Activated CD4-positive, alpha-beta T cell treated with anti-CD3 and anti-CD28 coated beads for 36 hours (primary cell): ENCODE results near the gene TGFA. TPM values are rescaled to one million over a fixed set of nuclear protein-coding genes. Genes with fewer than 3 reads are reported as not detected.
A peak's percentile ranks its signal among the peaks of the same experiment; 100 is the strongest.

Source experiments
- ATAC-seq: fragments of 200-7000 bp; cut with Tn5 transposase; one replicate; pipeline ENCODE4 v1.10.0; 2021; ENCODE audit warnings: mild to moderate bottlenecking, moderate library complexity
- CTCF ChIA-PET: fragments of 350-600 bp; sonication (Branson Sonifier 250); formaldehyde crosslinking; loops from one replicate; lab custom pipeline; 2021; ENCODE audit warnings: antibody characterized with exemption; lab: Charles Lee
- POLR2A ChIA-PET: fragments of 350-600 bp; sonication (Branson Sonifier 250); formaldehyde crosslinking; loops from one replicate; lab custom pipeline; 2021; ENCODE audit warnings: antibody characterized with exemption, inconsistent platforms; lab: Charles Lee
- DNase-seq: peaks from one replicate; pipeline ENCODE4 v3.0.0-alpha.2; 2020
- H3K27ac Mint-ChIP-seq: one replicate; pipeline ENCODE4 v1.8.0; 2021; ENCODE audit warnings: mixed read lengths
- H3K27me3 Mint-ChIP-seq: one replicate; pipeline ENCODE4 v1.8.0; 2021; ENCODE audit warnings: mixed read lengths
- H3K36me3 Mint-ChIP-seq: one replicate; pipeline ENCODE4 v1.8.0; 2021; ENCODE audit warnings: low read depth, mixed read lengths
- H3K4me1 Mint-ChIP-seq: one replicate; pipeline ENCODE4 v1.8.0; 2021; ENCODE audit warnings: mixed read lengths
- H3K4me3 Mint-ChIP-seq: one replicate; pipeline ENCODE4 v1.8.0; 2021; ENCODE audit warnings: mild to moderate bottlenecking, moderate library complexity, mixed read lengths
- H3K9me3 Mint-ChIP-seq: one replicate; pipeline ENCODE4 v1.8.0; 2021; ENCODE audit warnings: low read depth, mixed read lengths
- intact Hi-C, 2 experiments: fragments of 100-400 bp; cut with DNase I in 1 of 2; cut with micrococcal nuclease in 1 of 2; formaldehyde crosslinking; loops; one replicate each; pipeline versions ENCODE4 v1.14.2 to v1.15.1; 2022 to 2024; cut with DNase I, micrococcal nuclease
- total RNA-seq, 2 experiments: library from RNA; stranded (reverse); gene quantifications; one replicate each; pipeline ENCODE4 v1.2.3, GENCODE V29; 2021

TGFA gene
- total RNA-seq, 2 experiments from 2014 or later = 0.07 to 0.18 TPM

DNA sequence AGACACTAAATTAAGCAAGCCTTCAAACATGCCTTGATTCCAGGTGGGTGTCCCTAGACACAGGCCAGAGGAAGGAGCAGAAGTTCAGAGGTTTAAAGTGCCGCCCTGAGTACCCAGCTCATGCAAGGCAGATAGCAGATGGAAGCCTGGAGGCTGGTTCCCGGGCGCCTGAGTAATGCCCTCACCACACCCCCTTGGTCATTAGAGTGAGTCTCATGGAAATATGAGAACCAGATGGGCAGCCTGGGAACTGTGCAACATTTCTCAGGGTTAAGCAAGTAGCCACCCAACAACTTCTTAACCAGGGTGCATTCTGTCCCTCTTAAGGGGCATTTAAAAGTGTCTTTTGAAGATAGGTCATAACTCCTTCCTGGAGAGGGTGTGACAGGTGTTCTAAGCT, 44.1 kb downstream of the TGFA start:
- Mint-ChIP-seq H3K27ac (no peak overlapping the region), H3K27me3 (no peaks in the 10 kb centered on the region), H3K4me3 (no peak overlapping the region), H3K36me3 (no peaks in the 10 kb centered on the region), H3K9me3 (no peaks in the 10 kb centered on the region), H3K4me1 (no peaks in the 10 kb centered on the region)
- DNase-seq (no peak), ATAC-seq (no peak)
- intact Hi-C loops = no loop called here
- CTCF ChIA-PET = no interaction called here
- POLR2A ChIA-PET = no interaction called here

DNA sequence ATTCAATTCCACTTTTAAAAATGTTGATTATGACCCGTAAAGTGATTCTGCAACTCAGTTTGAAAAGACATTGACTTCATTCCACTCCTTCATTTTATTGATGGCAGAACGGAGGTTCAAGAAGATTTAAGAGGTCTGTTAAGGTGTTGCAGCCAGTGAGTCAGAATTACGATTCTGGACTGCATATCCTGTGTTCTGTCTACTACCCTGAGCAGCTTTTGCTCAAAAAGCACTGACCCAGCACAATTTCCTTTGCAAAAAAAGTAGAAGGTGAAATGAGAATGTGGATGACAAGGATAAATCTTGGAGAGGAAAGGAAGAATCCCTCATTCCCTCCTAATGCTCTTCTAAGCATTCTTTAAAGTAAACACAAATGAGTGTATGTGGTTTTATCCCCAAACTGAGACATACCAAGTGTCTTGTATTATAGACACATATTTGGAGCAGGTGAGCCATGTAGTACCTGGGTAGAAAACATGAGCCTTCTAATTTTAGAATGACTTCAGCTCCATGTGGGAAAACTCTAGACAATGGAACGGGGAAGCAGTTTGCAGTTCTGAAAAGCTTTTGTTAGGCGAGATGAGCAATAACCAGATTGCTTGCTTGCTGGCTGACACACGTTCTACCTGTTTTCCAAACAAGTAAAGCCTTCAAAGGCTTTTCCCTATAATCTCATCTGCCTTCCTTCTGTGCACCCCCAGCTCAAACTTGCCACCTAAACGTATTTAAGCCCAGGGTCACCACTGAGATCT, 44.7 kb downstream of the TGFA start:
- Mint-ChIP-seq H3K36me3 (no peaks in the 10 kb centered on the region), H3K9me3 (no peaks in the 10 kb centered on the region), H3K27ac (no peak overlapping the region), H3K27me3 (no peaks in the 10 kb centered on the region), H3K4me3 (no peak overlapping the region), H3K4me1 (no peaks in the 10 kb centered on the region)
- ChIA-PET POLR2A (interaction anchor here (0.6 kb wide), 1 partner anchor 217 kb away, joined by 5 read pairs; no protein-coding TSS in a partner anchor), CTCF (interaction anchor here (1.2 kb wide), 1 partner anchor 11 kb away, joined by 3 read pairs; no protein-coding TSS in a partner anchor)
- no peak for DNase-seq
- intact Hi-C loops = no loop called here
- ATAC-seq = no peak

DNA sequence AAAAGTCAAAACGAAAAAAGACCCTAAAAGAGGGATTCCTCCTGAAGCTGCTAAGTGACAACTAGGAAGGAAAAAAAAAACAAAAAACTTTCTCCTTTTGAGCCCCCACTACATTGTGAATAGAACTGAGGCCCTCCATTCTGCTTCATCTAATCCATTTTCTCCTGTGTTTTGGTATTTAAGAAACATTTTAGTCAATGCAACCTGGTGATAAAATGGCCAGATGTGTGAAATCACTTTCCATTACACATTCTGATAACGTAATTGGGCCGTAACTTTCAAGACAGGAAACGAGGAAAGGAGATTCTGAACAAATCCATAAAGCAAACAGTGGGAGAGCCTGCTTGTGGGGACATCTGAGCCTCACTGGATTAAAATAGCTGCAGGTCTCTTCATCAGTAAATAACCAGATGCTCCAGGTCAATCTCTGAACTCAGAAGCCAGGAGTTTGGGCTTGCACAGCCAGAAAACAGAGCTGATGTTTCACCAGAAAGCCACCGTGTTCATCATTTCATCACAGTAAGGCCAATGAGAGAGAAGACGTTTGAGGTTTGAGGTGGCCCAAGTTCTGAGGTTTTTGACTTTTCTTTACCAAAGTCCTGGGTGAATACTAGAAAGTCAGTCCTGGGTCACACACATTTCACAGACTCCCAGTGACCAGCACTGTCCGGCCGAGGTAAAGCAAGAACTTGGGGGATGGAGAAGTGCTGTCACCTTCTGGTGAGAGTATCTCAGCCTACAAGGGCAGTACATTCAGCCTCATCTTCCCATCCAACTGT, 47.8 kb downstream of the TGFA start:
- Mint-ChIP-seq H3K4me1 (no peaks in the 10 kb centered on the region), H3K27ac (no peak overlapping the region), H3K36me3 (no peaks in the 10 kb centered on the region), H3K27me3 (no peaks in the 10 kb centered on the region), H3K4me3 (no peak overlapping the region), H3K9me3 (no peaks in the 10 kb centered on the region)
- ChIA-PET POLR2A (no interaction called here), CTCF (no interaction called here)
- ATAC-seq (no peak), DNase-seq (no peak)
- intact Hi-C loops = no loop called here

DNA sequence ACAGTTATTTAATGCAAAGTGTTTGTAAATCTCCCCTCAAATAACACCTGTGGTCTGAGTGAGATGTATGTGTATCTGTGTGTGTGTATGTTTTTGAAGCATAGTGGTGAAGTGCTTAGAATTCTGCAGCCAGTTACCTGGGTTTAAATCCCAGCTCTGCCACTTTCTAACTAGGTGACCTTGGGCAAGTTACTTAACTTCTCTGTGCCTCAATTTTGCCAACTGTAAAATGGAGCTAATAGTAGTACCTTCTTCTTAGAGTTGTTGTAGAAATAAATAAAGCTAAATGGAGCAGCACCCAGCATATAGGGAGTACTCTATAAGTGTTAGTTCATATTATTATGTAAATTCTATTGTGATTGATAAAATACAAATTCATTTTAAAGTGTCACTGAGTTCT, 48.9 kb downstream of the TGFA start:
- Mint-ChIP-seq H3K4me1 (no peaks in the 10 kb centered on the region), H3K9me3 (no peaks in the 10 kb centered on the region), H3K36me3 (no peaks in the 10 kb centered on the region), H3K27me3 (no peaks in the 10 kb centered on the region), H3K4me3 (no peak overlapping the region), H3K27ac (no peak overlapping the region)
- ChIA-PET CTCF (interaction anchor here (1.0 kb wide), 1 partner anchor 27 kb away, joined by 3 read pairs; no protein-coding TSS in a partner anchor), POLR2A (no interaction called here)
- intact Hi-C loops = no loop called here
- ATAC-seq (no peak), DNase-seq (no peak)

DNA sequence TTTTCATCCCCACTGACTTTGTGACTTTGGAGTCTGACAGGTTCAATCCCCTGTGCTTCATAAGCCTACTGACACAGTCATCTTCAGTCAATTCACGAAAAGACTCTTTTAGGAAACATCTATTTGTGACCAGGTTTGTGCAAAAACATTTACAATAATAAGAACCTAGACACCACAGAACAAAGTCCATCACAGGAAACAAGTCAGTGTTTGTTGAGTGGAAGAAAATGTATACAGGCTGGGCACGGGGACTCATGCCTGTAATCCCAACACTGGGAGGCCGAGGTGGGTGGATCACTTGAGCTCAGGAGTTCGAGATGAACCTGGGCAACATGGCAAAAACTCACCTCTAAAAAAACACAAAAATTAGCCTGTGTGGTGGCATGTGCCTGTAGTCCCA, 49.7 kb downstream of the TGFA start:
- no peaks in the 10 kb centered on the region for H3K9me3 Mint-ChIP-seq
- POLR2A ChIA-PET = no interaction called here
- H3K4me1 Mint-ChIP-seq = no peaks in the 10 kb centered on the region
- no peak for ATAC-seq
- CTCF ChIA-PET = interaction anchor here (1.0 kb wide), 1 partner anchor 26 kb away, joined by 3 read pairs; no protein-coding TSS in a partner anchor
- no peaks in the 10 kb centered on the region for H3K36me3 Mint-ChIP-seq
- no peaks in the 10 kb centered on the region for H3K27me3 Mint-ChIP-seq
- H3K27ac Mint-ChIP-seq = no peak overlapping the region
- intact Hi-C loops = no loop called here
- no peak for DNase-seq
- no peak overlapping the region for H3K4me3 Mint-ChIP-seq

DNA sequence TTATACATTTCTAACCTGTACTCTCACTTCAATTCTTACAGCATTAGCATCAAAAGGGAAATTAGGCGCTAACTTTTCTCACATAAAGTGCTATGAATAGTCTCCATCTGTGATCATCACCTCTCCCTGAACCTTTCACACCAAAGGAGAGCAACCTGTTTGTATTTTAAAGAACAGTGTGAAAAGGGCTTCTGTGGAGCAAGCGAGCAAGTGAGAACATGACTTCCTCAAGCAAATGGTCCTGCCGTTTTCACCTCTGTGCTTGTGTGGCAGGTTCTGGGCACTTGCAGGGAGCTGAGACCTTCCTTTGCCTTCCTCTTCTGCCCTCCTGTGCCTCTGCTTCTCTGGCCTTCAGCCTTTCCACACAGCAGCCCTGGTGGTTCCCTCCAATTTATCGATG, 51.9 kb downstream of the TGFA start:
- Mint-ChIP-seq H3K9me3 (no peaks in the 10 kb centered on the region), H3K4me3 (no peak overlapping the region), H3K27ac (no peak overlapping the region), H3K27me3 (peaks cover 1% of the 10 kb centered on the region), H3K4me1 (no peaks in the 10 kb centered on the region), H3K36me3 (no peaks in the 10 kb centered on the region)
- intact Hi-C loops = no loop called here
- ATAC-seq = no peak
- no peak for DNase-seq
- ChIA-PET CTCF (interaction anchor here (1.3 kb wide), 1 partner anchor 41 kb away, joined by 3 read pairs; no protein-coding TSS in a partner anchor), POLR2A (no interaction called here)

DNA sequence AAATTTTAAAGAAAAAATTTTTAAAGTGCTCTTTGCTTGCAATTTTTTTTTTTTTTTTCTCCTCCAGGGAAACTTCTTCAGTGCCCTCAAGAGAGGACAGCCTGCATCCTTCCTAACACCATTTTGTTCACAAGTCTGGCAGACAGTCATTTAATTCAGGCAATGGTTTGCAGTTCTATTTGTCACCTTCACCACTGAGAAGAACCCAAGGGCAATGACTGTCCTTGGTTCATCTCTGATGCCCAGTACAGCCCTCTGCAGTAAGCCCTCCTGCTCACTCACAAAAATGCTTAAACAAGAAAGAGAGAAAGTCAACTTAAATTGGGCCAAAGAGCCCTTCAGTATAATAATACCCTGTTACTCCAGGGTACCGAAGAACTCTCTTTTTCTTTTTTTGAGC, 52.4 kb downstream of the TGFA start:
- no peak for DNase-seq
- H3K4me1 Mint-ChIP-seq = no peaks in the 10 kb centered on the region
- H3K27me3 Mint-ChIP-seq = peaks cover 4% of the 10 kb centered on the region
- no peak overlapping the region for H3K4me3 Mint-ChIP-seq
- ChIA-PET CTCF (interaction anchor here (1.3 kb wide), 1 partner anchor 41 kb away, joined by 3 read pairs; no protein-coding TSS in a partner anchor), POLR2A (no interaction called here)
- intact Hi-C loops = no loop called here
- no peaks in the 10 kb centered on the region for H3K9me3 Mint-ChIP-seq
- no peak for ATAC-seq
- no peaks in the 10 kb centered on the region for H3K36me3 Mint-ChIP-seq
- H3K27ac Mint-ChIP-seq = no peak overlapping the region

DNA sequence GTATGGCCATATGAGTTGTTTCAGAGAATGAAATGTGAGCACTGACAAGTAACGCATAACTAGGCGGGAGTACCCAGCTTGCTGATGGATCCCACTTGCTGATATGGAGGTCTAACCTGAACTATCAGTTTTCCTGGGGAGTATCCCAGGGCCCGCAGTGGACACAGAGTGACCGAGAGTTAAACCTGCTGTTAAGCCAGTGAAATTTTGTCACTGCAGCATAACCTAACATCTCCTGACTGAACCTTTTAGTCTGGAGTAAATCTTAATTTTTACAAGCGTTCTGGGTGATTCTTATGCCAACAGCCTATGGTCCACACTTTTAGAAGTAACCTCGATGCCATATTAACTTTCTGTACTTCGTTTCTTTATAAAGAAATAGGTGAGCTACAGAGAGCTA, 54.4 kb downstream of the TGFA start:
- POLR2A ChIA-PET = no interaction called here
- no peak for DNase-seq
- H3K27ac Mint-ChIP-seq = no peak overlapping the region
- no peaks in the 10 kb centered on the region for H3K36me3 Mint-ChIP-seq
- intact Hi-C loops = no loop called here
- no peak for ATAC-seq
- peaks cover 4% of the 10 kb centered on the region for H3K27me3 Mint-ChIP-seq
- H3K4me1 Mint-ChIP-seq = no peaks in the 10 kb centered on the region
- H3K9me3 Mint-ChIP-seq = no peaks in the 10 kb centered on the region
- no peak overlapping the region for H3K4me3 Mint-ChIP-seq
- CTCF ChIA-PET = no interaction called here

DNA sequence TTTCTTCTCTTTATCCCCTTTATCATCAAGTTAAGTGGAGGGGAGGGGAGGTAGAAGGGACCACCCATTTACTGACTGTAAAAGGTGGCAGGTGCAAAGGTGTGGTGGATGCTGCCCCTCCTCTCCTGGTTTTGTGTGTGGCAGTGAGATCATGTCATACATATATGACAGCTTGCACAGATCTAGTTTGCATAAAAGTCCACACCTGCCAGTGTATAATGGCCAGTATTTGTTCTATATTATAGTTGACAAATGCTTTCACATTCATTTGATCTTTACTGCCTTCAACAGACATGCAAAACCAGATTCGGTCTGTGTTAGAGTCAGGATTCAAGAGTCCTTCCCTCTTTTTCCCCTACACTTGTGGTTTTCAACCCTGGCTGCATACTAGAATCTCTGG, 55.1 kb downstream of the TGFA start:
- peaks cover 4% of the 10 kb centered on the region for H3K27me3 Mint-ChIP-seq
- no peak overlapping the region for H3K4me3 Mint-ChIP-seq
- no peak for ATAC-seq
- H3K36me3 Mint-ChIP-seq = no peaks in the 10 kb centered on the region
- CTCF ChIA-PET = interaction anchor here (0.8 to 1.9 kb wide), 2 partner anchors 50 to 195 kb away, joined by 3 to 7 read pairs; no protein-coding TSS in a partner anchor
- DNase-seq = no peak
- H3K27ac Mint-ChIP-seq = no peak overlapping the region
- POLR2A ChIA-PET = no interaction called here
- no peaks in the 10 kb centered on the region for H3K4me1 Mint-ChIP-seq
- H3K9me3 Mint-ChIP-seq = no peaks in the 10 kb centered on the region
- intact Hi-C loops = no loop called here

DNA sequence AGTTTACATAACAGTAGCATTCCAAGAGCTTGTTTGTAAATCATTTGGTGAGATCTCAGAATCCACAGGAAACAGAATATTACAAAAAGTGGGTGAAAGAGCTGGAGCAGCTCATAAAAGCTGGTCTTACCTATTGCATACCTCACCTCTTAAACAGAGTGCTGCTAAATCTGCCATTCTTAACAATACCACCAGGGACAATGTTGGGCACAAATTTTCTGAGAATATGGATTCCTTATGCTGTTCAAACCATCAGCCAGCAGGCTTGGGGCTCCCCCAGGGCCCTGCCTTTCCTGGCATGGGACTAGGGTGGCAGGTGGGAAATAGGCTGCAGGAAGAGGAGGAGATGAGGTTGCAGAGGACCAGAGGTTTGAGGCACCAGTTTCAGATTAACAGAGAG, 55.6 kb downstream of the TGFA start:
- CTCF ChIA-PET = interaction anchor here (0.8 to 1.9 kb wide), 7 partner anchors 11 to 194 kb away, joined by 3 to 7 read pairs (median 3); no protein-coding TSS in a partner anchor
- no peaks in the 10 kb centered on the region for H3K36me3 Mint-ChIP-seq
- no peaks in the 10 kb centered on the region for H3K9me3 Mint-ChIP-seq
- DNase-seq = no peak
- no peak overlapping the region for H3K4me3 Mint-ChIP-seq
- intact Hi-C loops = no loop called here
- peaks cover 4% of the 10 kb centered on the region for H3K27me3 Mint-ChIP-seq
- H3K27ac Mint-ChIP-seq = no peak overlapping the region
- H3K4me1 Mint-ChIP-seq = no peaks in the 10 kb centered on the region
- ATAC-seq = peak; percentile 68
- POLR2A ChIA-PET = no interaction called here

DNA sequence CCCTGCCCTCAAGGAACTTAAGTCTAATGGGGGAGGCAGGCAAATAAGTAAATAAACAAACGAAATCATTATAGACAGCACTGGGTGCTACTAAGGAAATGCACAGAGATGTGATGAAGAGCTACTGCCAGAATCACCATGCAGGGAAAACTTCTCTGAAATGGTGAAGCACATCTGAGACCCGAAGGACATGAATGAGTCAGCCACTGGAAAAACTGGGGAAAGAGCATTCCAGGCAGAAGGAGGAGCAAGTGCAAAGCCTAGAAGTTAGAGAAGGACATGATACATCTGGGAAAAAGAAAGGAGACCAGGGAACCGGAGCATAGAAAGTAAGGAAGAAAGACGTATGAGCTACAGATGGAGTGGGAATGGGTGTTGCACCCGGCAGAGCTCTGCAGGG, 56.8 kb downstream of the TGFA start:
- Mint-ChIP-seq H3K27ac (no peak overlapping the region), H3K4me1 (no peaks in the 10 kb centered on the region), H3K4me3 (no peak overlapping the region), H3K27me3 (peaks cover 4% of the 10 kb centered on the region), H3K9me3 (no peaks in the 10 kb centered on the region), H3K36me3 (no peaks in the 10 kb centered on the region)
- POLR2A ChIA-PET = no interaction called here
- CTCF ChIA-PET = interaction anchor here (0.9 to 1.9 kb wide), 2 partner anchors 16 to 193 kb away, joined by 3 to 7 read pairs; no protein-coding TSS in a partner anchor
- intact Hi-C loops = no loop called here
- ATAC-seq = no peak
- DNase-seq = no peak
